ENCODE measurements around the gene GSTA5. TPM values are rescaled to one million over a fixed set of nuclear protein-coding genes. Genes with fewer than 3 reads are reported as not detected.

The GSTA5 gene
- total RNA-seq, 1 experiment from 2014 or later = not detected

- Histone ChIP-seq H3K27ac (ENCODE audit: low read depth, low read length) (no peak overlapping the region), H3K36me3 (ENCODE audit: control insufficient read depth in 1 of 2, insufficient read depth in 2 of 2, low read length in 2 of 2) (no peaks in the 10 kb centered on the region), H3K4me2 (ENCODE audit: low read length) (no peak overlapping the region), H4K20me1 (ENCODE audit: insufficient read depth) (no peaks in the 10 kb centered on the region), H3K4me1 (ENCODE audit: control insufficient read depth in 1 of 2, insufficient read depth in 2 of 2, low read length in 2 of 2) (no peaks in the 10 kb centered on the region; a peak in 1 of 4 replicates), H3K27me3 (ENCODE audit: insufficient read depth, low read length) (no peaks in the 10 kb centered on the region), H3K4me3 (replicated peaks in 1 of 2; ENCODE audit: low read depth in 1 of 2, low read length in 2 of 2) (no peak overlapping the region), H3K79me2 (ENCODE audit: insufficient read depth, low read length) (no peaks in the 10 kb centered on the region), H3K9me2 (ENCODE audit: insufficient read depth) (no peaks in the 10 kb centered on the region), H3K9me3 (ENCODE audit: control insufficient read depth in 1 of 2, insufficient read depth in 1 of 2, low read depth in 1 of 2, low read length in 2 of 2) (no peaks in the 10 kb centered on the region), H2AFZ (ENCODE audit: low read depth, low read length, poor library complexity, severe bottlenecking) (peak overlapping the region; percentile 81), H3K9ac (ENCODE audit: low read length) (no peak overlapping the region)
- ATAC-seq (peak; percentile 100), DNase-seq (ENCODE audit: low read depth, low spot score) (peak; percentile 70)
- no TSS peak for BruUV-seq (replicated peaks)
- POLR2A ChIA-PET = no interaction called here
- intact Hi-C loops (cut with micrococcal nuclease) = no loop called here
- RAD21 ChIA-PET (ENCODE audit: low non-redundant PET in 1 of 2, low total read pairs in 2 of 2, uncharacterized antibody in 2 of 2, unreplicated experiment in 2 of 2) = no interaction called here
- CTCF ChIA-PET = no interaction called here
- TF ChIP-seq TCF7L2 (IDR thresholded peaks at IDR 0.05; ENCODE audit: borderline replicate concordance, extremely low read depth, insufficient read depth, insufficient read length) (no peak), CEBPB (IDR thresholded peaks at IDR 0.05; ENCODE audit: low read depth) (no peak), ZFX (IDR thresholded peaks at IDR 0.05) (no peak), ELF1 (IDR thresholded peaks at IDR 0.05; ENCODE audit: borderline replicate concordance, low read depth) (no peak), POLR2A (IDR thresholded peaks at IDR 0.05; ENCODE audit: borderline replicate concordance, extremely low read depth, insufficient read depth, insufficient read length) (no peak), SP1 (IDR thresholded peaks at IDR 0.05; ENCODE audit: low read depth) (no peak), MAX (IDR thresholded peaks at IDR 0.05) (peak; percentile 87), SIN3A (IDR thresholded peaks at IDR 0.05; ENCODE audit: low read depth) (no peak), ZNF274 (IDR thresholded peaks at IDR 0.05; ENCODE audit: low read depth, low read length) (no peak), ZBTB33 (IDR thresholded peaks at IDR 0.05; ENCODE audit: extremely low read depth, insufficient replicate concordance, low read length) (no peak), REST (IDR thresholded peaks at IDR 0.05; ENCODE audit: low read depth) (no peak), CTCF (IDR thresholded peaks at IDR 0.05 in 2 of 3, conservative IDR thresholded peaks at IDR 0.05 in 1 of 3; ENCODE audit: borderline replicate concordance in 1 of 3, insufficient read depth in 1 of 3, low read depth in 2 of 3, low read length in 2 of 3) (peak; percentile 56 to 79 (median 79); a peak in 5 of 6 replicates), SRF (IDR thresholded peaks at IDR 0.05; ENCODE audit: low read depth) (no peak), JUND (IDR thresholded peaks at IDR 0.05) (no peak), YY1 (IDR thresholded peaks at IDR 0.05; ENCODE audit: extremely low read depth, insufficient replicate concordance, low read depth, low read length) (no peak), CBX3 (IDR thresholded peaks at IDR 0.05; ENCODE audit: low read depth) (peak; percentile 60; the same call in 1 of the 2 replicates), EZH2phosphoT487 (IDR thresholded peaks at IDR 0.05; ENCODE audit: borderline replicate concordance) (no peak), RAD21 (IDR thresholded peaks at IDR 0.05; ENCODE audit: low read depth) (peak; percentile 60), POLR2AphosphoS5 (IDR thresholded peaks at IDR 0.05; ENCODE audit: low read depth, low read length) (no peak)
Measured at GRCh38 chr6:52839124-52840055, 1.2 kb downstream of the GSTA5 start.
